Endothelial cell (in vitro differentiated cells): ENCODE results near the gene ABHD13. TPM values are rescaled to one million over a fixed set of nuclear protein-coding genes. Genes with fewer than 3 reads are reported as not detected.

Experiments
- DNase-seq: peaks from one replicate; pipeline ENCODE4 v3.0.0; 2021; ENCODE audit warnings: low spot score
- H3K27ac Mint-ChIP-seq: one replicate; pipeline ENCODE4 v1.8.0; 2021; ENCODE audit warnings: mixed read lengths, inconsistent platforms; ENCODE audit not compliant: unreplicated experiment
- H3K27me3 Mint-ChIP-seq: one replicate; pipeline ENCODE4 v1.8.0; 2021; ENCODE audit warnings: mild to moderate bottlenecking, moderate library complexity, mixed read lengths, inconsistent platforms; ENCODE audit not compliant: unreplicated experiment
- H3K36me3 Mint-ChIP-seq: one replicate; pipeline ENCODE4 v1.8.0; 2021; ENCODE audit warnings: mild to moderate bottlenecking, low read depth, mixed read lengths, inconsistent platforms; ENCODE audit not compliant: unreplicated experiment
- H3K4me1 Mint-ChIP-seq: one replicate; pipeline ENCODE4 v1.8.0; 2021; ENCODE audit warnings: mild to moderate bottlenecking, mixed read lengths, inconsistent platforms; ENCODE audit not compliant: unreplicated experiment
- H3K4me3 Mint-ChIP-seq: one replicate; pipeline ENCODE4 v1.8.0; 2021; ENCODE audit warnings: mild to moderate bottlenecking, mixed read lengths, inconsistent platforms; ENCODE audit not compliant: unreplicated experiment
- H3K9me3 Mint-ChIP-seq: one replicate; pipeline ENCODE4 v1.8.0; 2021; ENCODE audit warnings: mixed read lengths, inconsistent platforms; ENCODE audit not compliant: unreplicated experiment
- CTCF ChIP-seq: fragments of 200-600 bp; sonication (generic); IDR thresholded peaks from one replicate; pipeline ENCODE4 v1.5.0; 2021; ENCODE audit warnings: antibody characterized with exemption; ENCODE audit not compliant: unreplicated experiment
- total RNA-seq: library from RNA; stranded (reverse); fragmentation: NEBNext Ultra II Directional; extraction: Animal tissue kit (Norgen Biotek cat#: 25700); gene quantifications from one replicate; pipeline ENCODE4 v1.2.1, GENCODE V29; 2021; ENCODE audit not compliant: unreplicated experiment

ABHD13 gene
- total RNA-seq, 1 donor from 2014 or later = 8.5 TPM

- Mint-ChIP-seq H3K9me3 (no peaks in the 10 kb centered on the region), H3K27ac (no peak overlapping the region), H3K36me3 (no peaks in the 10 kb centered on the region), H3K4me3 (no peak overlapping the region), H3K27me3 (peaks cover 3% of the 10 kb centered on the region), H3K4me1 (no peaks in the 10 kb centered on the region)
- no peak for TF ChIP-seq CTCF
- DNase-seq = no peak
Observed at GRCh38 chr13:108281901-108282300, 63.7 kb downstream of the ABHD13 start.

GRCh38 chr13:108283110-108283509 lies 64.9 kb downstream of the ABHD13 start:
- H3K27me3 Mint-ChIP-seq = peaks cover 3% of the 10 kb centered on the region

More at GRCh38 chr13:108283110-108283509, 64.9 kb downstream of the ABHD13 start:
- Mint-ChIP-seq H3K9me3 (no peaks in the 10 kb centered on the region), H3K4me1 (no peaks in the 10 kb centered on the region), H3K27ac (no peak overlapping the region), H3K4me3 (no peak overlapping the region), H3K36me3 (no peaks in the 10 kb centered on the region)
- TF ChIP-seq CTCF = no peak
- DNase-seq = no peak

Other genes starting within 250 kb of the ABHD13 start
- 12.5 TPM for gene LIG4, start 2.9 kb upstream of the ABHD13 start, total RNA-seq
- gene TNFSF13B, start 51.3 kb downstream of the ABHD13 start, total RNA-seq = 1.8 TPM